HG03039 (cell line): ENCODE measurements around the gene CENPW.

Experiments
- ATAC-seq: cut with Tn5 transposase; IDR thresholded peaks from one replicate; pipeline ENCODE4 v1.9.1; 2021; ENCODE audit warnings: mild to moderate bottlenecking, moderate library complexity; ENCODE audit not compliant: unreplicated experiment

Gene CENPW

GRCh38 chr6:126372626-126373025, 32.7 kb downstream of the CENPW start:
- ATAC-seq, result no peak

- ATAC-seq, result no peak
These were observed 33.4 kb downstream of the CENPW start for GRCh38 chr6:126373344-126373743.

- no peak for ATAC-seq
These were observed 34.5 kb downstream of the CENPW start for GRCh38 chr6:126374372-126374771.

DNA sequence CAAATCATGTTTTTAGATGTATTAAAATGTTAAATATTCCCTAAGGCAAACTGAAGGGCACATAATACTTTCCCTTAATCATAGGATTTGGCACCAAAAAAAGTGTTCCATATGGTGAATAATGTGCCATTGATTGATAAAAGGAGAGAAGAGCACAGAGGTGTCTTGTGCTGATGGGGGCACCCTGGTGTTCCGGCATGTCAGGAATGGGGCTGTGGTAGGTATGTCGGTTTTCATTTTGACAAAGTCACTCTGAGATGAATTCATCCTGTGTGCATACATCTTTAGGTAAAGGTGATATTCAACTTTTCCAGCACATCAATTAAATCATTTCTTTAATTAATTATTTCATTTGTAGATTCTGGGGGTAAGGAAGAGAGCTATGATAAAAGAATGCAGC, 36.8 kb downstream of the CENPW start:
- ATAC-seq, result no peak

- ATAC-seq, result no peak
These were observed 37.8 kb downstream of the CENPW start for GRCh38 chr6:126377594-126378153.

- ATAC-seq, result no peak
These were observed 40.2 kb downstream of the CENPW start for GRCh38 chr6:126380072-126380583.

DNA sequence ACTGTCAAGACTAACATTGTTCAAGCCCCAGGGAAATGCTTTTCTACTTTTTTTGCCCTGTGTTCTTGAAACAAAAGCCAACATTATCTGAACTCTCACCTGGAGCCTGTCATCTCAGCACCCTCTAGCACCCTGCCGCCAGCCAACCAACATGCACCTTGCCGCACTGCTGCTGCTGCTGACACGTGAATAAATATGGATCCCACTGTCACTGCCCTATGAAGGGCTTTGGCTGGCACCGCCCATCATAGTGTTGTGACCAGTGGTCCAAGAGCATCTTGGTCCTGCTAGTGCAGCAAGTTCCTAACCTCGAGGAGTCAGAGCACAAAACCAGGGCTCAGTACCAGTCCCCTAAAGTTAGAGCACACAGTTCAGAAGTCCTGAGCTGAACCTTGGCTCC, 41.6 kb downstream of the CENPW start:
- ATAC-seq, result no peak

DNA sequence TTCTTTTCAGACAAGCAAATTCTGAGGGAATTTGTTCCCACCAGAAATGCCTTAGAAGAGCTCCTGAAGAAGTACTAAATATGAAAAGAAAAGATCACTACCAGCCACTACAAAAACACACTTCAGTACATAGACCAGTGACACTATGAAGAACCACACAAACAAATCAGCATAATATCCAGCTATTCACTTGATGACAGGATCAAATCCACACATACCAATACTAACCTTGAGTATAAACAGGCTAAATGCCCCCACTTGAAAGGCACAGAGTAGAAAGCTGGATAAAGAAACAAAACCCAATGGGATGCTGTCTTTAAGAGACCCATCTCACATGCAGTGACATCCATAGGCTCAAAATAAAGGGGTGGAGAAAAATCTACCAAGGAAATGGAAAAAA, 43.3 kb downstream of the CENPW start:
- no peak for ATAC-seq

- ATAC-seq, result no peak
These were observed 45.6 kb downstream of the CENPW start for GRCh38 chr6:126385536-126385935.

- ATAC-seq, result no peak
These were observed 48.2 kb downstream of the CENPW start for GRCh38 chr6:126388104-126388598.

DNA sequence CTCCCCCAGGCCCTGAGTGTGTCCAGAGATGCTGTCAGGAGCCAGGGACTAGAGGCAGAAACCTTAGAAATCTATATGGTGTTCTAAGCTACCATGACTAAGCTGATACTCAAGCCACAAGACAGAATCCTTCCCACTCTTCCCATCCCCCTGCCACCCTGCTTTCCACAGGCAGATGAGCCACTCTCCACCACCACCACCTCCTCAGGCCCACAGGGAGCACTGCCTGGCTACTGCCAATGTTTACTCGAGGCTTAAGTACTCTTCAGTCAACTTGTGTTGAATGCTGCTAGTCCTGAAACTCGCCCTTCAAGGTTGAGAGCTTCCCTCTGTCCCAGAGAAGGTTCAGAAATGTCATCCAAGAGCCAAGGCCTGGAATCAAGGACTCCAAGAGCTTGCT, 56.2 kb downstream of the CENPW start:
- no peak for ATAC-seq
